Gastrocnemius medialis (tissue), 4 donors: ENCODE measurements around the gene PLAGL2.

Source experiments
- CTCF ChIP-seq, 5 experiments: fragments of 450-650 bp in 3 of 5; fragments of 200-600 bp in 2 of 5; sonication (generic) in 2 of 5; IDR thresholded peaks in 4 of 5; conservative IDR thresholded peaks in 1 of 5; 1 replicate in 4 of 5; 2 replicates in 1 of 5; pipeline ENCODE4 v1.5.1; 2016 to 2019; ENCODE audit warnings: antibody characterized with exemption in 5 of 5, mild to moderate bottlenecking in 3 of 5, moderate library complexity in 3 of 5
- POLR2A ChIP-seq, 2 donors: fragments of 450-650 bp; IDR thresholded peaks; one replicate each; pipeline ENCODE4 v1.6.1; 2017; ENCODE audit warnings: antibody characterized with exemption in 2 of 2, mild to moderate bottlenecking in 2 of 2, moderate library complexity in 2 of 2

GRCh38 chr20:32179934-32180333 lies 27.6 kb downstream of the PLAGL2 start:
- TF ChIP-seq CTCF (IDR thresholded peaks at IDR 0.05 in 4 of 5, conservative IDR thresholded peaks at IDR 0.05 in 1 of 5) = no peak
- no peak for TF ChIP-seq POLR2A (IDR thresholded peaks at IDR 0.05)
